K562 (cell line): ENCODE data around the gene PEPD. TPM values are rescaled to one million over a fixed set of nuclear protein-coding genes. Genes with fewer than 3 reads are reported as not detected.

Experiments
- ATAC-seq: fragments of 200-7000 bp; cut with Tn5 transposase; 3 replicates; pipeline ENCODE4 v1.9.1; 2020; ENCODE audit warnings: moderate library complexity
- BruUV-seq: library from RNA; stranded (reverse); fragments of 400-500 nt; replicated peaks from 2 replicates; lab custom pipeline; 2021; lab: Mats Ljungman, UMichigan
- CTCF ChIA-PET: fragments of 300-600 bp; formaldehyde crosslinking; extraction: SDS; loops from one replicate; lab custom pipeline; 2021; ENCODE audit warnings: low intra/inter-chr PET ratio; lab: Yijun Ruan, JAX
- POLR2A ChIA-PET: fragments of 300-600, 350-650 bp; sonication (Branson Sonifier 250); formaldehyde crosslinking; extraction: SDS; loops from one replicate; lab custom pipeline; 2021; ENCODE audit warnings: antibody characterized with exemption, inconsistent platforms; lab: Yijun Ruan, JAX
- DNase-seq, 4 experiments: peaks; one replicate each; pipeline versions ENCODE4 v3.0.0 to v3.0.0-alpha.2; 2011 to 2018; ENCODE audit warnings: low spot score in 3 of 4, mixed read lengths in 3 of 4; ENCODE audit errors: extremely low read depth in 1 of 4
- FAIRE-seq: peaks from 2 replicates; lab custom pipeline; 2011; peaks lifted over from hg19 to GRCh38; lab: Jason Lieb, UNC
- H2AFZ ChIP-seq: 2 replicates; pipeline ENCODE4 v1.6.0; 2011; ENCODE audit warnings: low read depth, low read length, control low read depth, inconsistent platforms
- H3K27ac ChIP-seq: fragments of 200-600 bp; 3 replicates; pipeline ENCODE4 v1.8.0; 2011; ENCODE audit warnings: low read depth, mild to moderate bottlenecking, control low read depth, inconsistent platforms, low read length, moderate library complexity, mixed read lengths; ENCODE audit errors: extremely low read depth
- H3K27me3 ChIP-seq, 2 experiments: fragments of 300-600 bp in 1 of 2; 2 replicates in 1 of 2; 3 replicates in 1 of 2; pipeline versions ENCODE4 v1.6.0 to v1.8.0; 2011; ENCODE audit warnings: inconsistent platforms in 2 of 2, low read length in 2 of 2, mild to moderate bottlenecking in 1 of 2, mixed read lengths in 1 of 2, moderate library complexity in 1 of 2; ENCODE audit not compliant: control insufficient read depth in 2 of 2, insufficient read depth in 2 of 2
- H3K36me3 ChIP-seq: fragments of 300-600 bp; 3 replicates; pipeline ENCODE4 v1.8.0; 2011; ENCODE audit warnings: mild to moderate bottlenecking, low read length, inconsistent platforms; ENCODE audit not compliant: control insufficient read depth, insufficient read depth
- H3K4me1 ChIP-seq, 2 experiments: fragments of 200-600 bp in 1 of 2; replicated peaks in 1 of 2; 2 replicates in 1 of 2; 3 replicates in 1 of 2; pipeline versions ENCODE4 v1.5.1 to v1.8.0; 2011; ENCODE audit warnings: inconsistent platforms in 2 of 2, low read length in 2 of 2, mild to moderate bottlenecking in 1 of 2, mixed read lengths in 1 of 2, moderate library complexity in 1 of 2; ENCODE audit not compliant: control insufficient read depth in 2 of 2, insufficient read depth in 2 of 2
- H3K4me2 ChIP-seq: 2 replicates; pipeline ENCODE4 v1.6.1; 2011; ENCODE audit warnings: low read length, control low read depth, inconsistent platforms, mixed read lengths; ENCODE audit not compliant: insufficient read depth
- H3K4me3 ChIP-seq: fragments of 200-600 bp; sonication (generic), shearing (Covaris generic); 2 replicates; pipeline ENCODE4 v1.5.1; 2016; ENCODE audit warnings: control low read depth, inconsistent platforms
- H3K79me2 ChIP-seq: fragments of 200-600 bp; 3 replicates; pipeline ENCODE4 v1.8.0; 2011; ENCODE audit warnings: low read length, inconsistent platforms; ENCODE audit not compliant: control insufficient read depth, insufficient read depth
- H3K9ac ChIP-seq, 2 experiments: 2 replicates each; pipeline versions ENCODE4 v1.6.0 to v1.6.1; 2011; ENCODE audit warnings: low read depth in 2 of 2, low read length in 2 of 2, control low read depth in 1 of 2, inconsistent platforms in 1 of 2, mild to moderate bottlenecking in 1 of 2, mixed read lengths in 1 of 2; ENCODE audit not compliant: insufficient read depth in 1 of 2
- H3K9me1 ChIP-seq: one replicate; pipeline ENCODE4 v1.6.0; 2011; ENCODE audit warnings: inconsistent platforms, mild to moderate bottlenecking, low read length, moderate library complexity; ENCODE audit not compliant: control insufficient read depth, insufficient read depth
- H3K9me3 ChIP-seq: replicated peaks from 2 replicates; pipeline ENCODE4 v1.5.1; 2011; ENCODE audit warnings: low read depth, low read length, inconsistent platforms; ENCODE audit not compliant: control insufficient read depth, insufficient read depth
- H4K20me1 ChIP-seq: replicated peaks from 2 replicates; pipeline ENCODE4 v1.6.1; 2011; ENCODE audit warnings: low read length, inconsistent platforms, mixed read lengths; ENCODE audit not compliant: control insufficient read depth, insufficient read depth
- ADNP ChIP-seq: fragments of 200-800 bp; sonication (Bioruptor generic); IDR thresholded peaks from 2 replicates; pipeline ENCODE4 v1.6.1; 2016; ENCODE audit warnings: missing genetic modification characterization, missing compliant biosample characterization
- BCOR ChIP-seq: fragments of 450-650 bp; IDR thresholded peaks from 2 replicates; pipeline ENCODE4 v1.6.1; 2016
- BHLHE40 ChIP-seq: IDR thresholded peaks from 2 replicates; pipeline ENCODE4 v1.6.1; 2011; ENCODE audit warnings: low read length, improper control_type of control experiment
- CAMTA2 ChIP-seq: fragments of 250-450 bp; sonication (Bioruptor Pico); conservative IDR thresholded peaks from 2 replicates; pipeline ENCODE4 v1.5.1; 2022
- CHD4 ChIP-seq: fragments of 200-600 bp; sonication (generic); IDR thresholded peaks from 3 replicates; pipeline ENCODE4 v1.6.1; 2012; ENCODE audit warnings: low read depth, mild to moderate bottlenecking, mixed read lengths, low read length, inconsistent platforms; ENCODE audit not compliant: insufficient read depth, insufficient replicate concordance, poor library complexity, severe bottlenecking
- DMBX1 ChIP-seq: fragments of 250-450 bp; sonication (Bioruptor Pico); IDR thresholded peaks from 2 replicates; pipeline ENCODE4 v1.8.0; 2022; ENCODE audit warnings: inconsistent platforms, mild to moderate bottlenecking, moderate library complexity, borderline replicate concordance
- ELF1 ChIP-seq: fragments of 200-800 bp; sonication (Bioruptor generic); IDR thresholded peaks from 2 replicates; pipeline ENCODE4 v1.6.1; 2016; ENCODE audit warnings: missing genetic modification characterization, missing compliant biosample characterization
- ELF2 ChIP-seq: fragments of 250-450 bp; sonication (Bioruptor Pico); IDR thresholded peaks from 2 replicates; pipeline ENCODE4 v1.5.0; 2021; ENCODE audit warnings: mild to moderate bottlenecking
- ESRRA ChIP-seq: fragments of 450-650 bp; IDR thresholded peaks from 2 replicates; pipeline ENCODE4 v1.6.1; 2014; ENCODE audit warnings: low read depth, mild to moderate bottlenecking, moderate library complexity, borderline replicate concordance
- GABPB1 ChIP-seq: sonication (generic); formaldehyde crosslinking; IDR thresholded peaks from 2 replicates; pipeline ENCODE4 v1.8.0; 2022; ENCODE audit warnings: mild to moderate bottlenecking, missing genetic modification reagents
- GABPB2 ChIP-seq: fragments of 250-450 bp; sonication (Bioruptor Pico); conservative IDR thresholded peaks from 2 replicates; pipeline ENCODE4 v1.5.1; 2021; ENCODE audit warnings: mild to moderate bottlenecking
- HNRNPH1 ChIP-seq: fragments of 200-400 bp; formaldehyde crosslinking; optimal IDR thresholded peaks from 2 replicates; pipeline ENCODE3; 2017; ENCODE audit warnings: low read depth, mild to moderate bottlenecking, low read length, moderate library complexity
- KDM1A ChIP-seq, 2 experiments: fragments of 450-650 bp; IDR thresholded peaks; 2 replicates each; pipeline ENCODE4 v1.6.1; 2016; ENCODE audit warnings: mild to moderate bottlenecking in 2 of 2
- NELFE ChIP-seq: IDR thresholded peaks from 2 replicates; pipeline ENCODE4 v1.6.1; 2011; ENCODE audit warnings: mild to moderate bottlenecking; ENCODE audit not compliant: insufficient read depth, insufficient read length
- RBM15 ChIP-seq: fragments of 200-400 bp; formaldehyde crosslinking; IDR thresholded peaks from 2 replicates; pipeline ENCODE4 v1.6.1; 2018; ENCODE audit warnings: mild to moderate bottlenecking, low read length, moderate library complexity; ENCODE audit not compliant: insufficient read depth
- SAFB2 ChIP-seq: fragments of 200-400 bp; formaldehyde crosslinking; IDR thresholded peaks from 2 replicates; pipeline ENCODE4 v1.6.1; 2018; ENCODE audit warnings: borderline replicate concordance, low read length, low read depth, moderate library complexity; ENCODE audit not compliant: severe bottlenecking
- SAP30 ChIP-seq: fragments of 200-600 bp; sonication (generic); IDR thresholded peaks from 2 replicates; pipeline ENCODE4 v1.6.1; 2012; ENCODE audit warnings: borderline replicate concordance, low read depth, mild to moderate bottlenecking, moderate library complexity, low read length, control low read depth, inconsistent platforms; ENCODE audit not compliant: insufficient read depth, poor library complexity, severe bottlenecking
- SMARCA5 ChIP-seq: fragments of 450-650 bp; IDR thresholded peaks from 2 replicates; pipeline ENCODE4 v1.6.1; 2016
- ZNF282 ChIP-seq: sonication (generic); formaldehyde crosslinking; IDR thresholded peaks from 2 replicates; pipeline ENCODE4 v1.8.1; 2023; ENCODE audit warnings: missing genetic modification reagents
- ZNF354B ChIP-seq: fragments of 250-450 bp; sonication (Bioruptor Pico); IDR thresholded peaks from 2 replicates; pipeline ENCODE4 v1.4.0; 2020
- ZNF586 ChIP-seq: fragments of 450-650 bp; formaldehyde crosslinking; conservative IDR thresholded peaks from 2 replicates; pipeline ENCODE4 v1.4.0; 2020; ENCODE audit warnings: mild to moderate bottlenecking, moderate library complexity
- WGBS: fragments of 100-300 bp; shearing (Covaris generic); methylation state at CpG from one replicate; pipeline ENCODE4 v1.1.6; 2016; ENCODE audit warnings: low coverage, mixed read lengths; ENCODE audit not compliant: insufficient coverage; ENCODE audit errors: missing lambda C conversion rate; 5-methylcytosine and 5-hydroxymethylcytosine counted together
- in situ Hi-C: fragments of 300-500 bp; cut with MboI; formaldehyde crosslinking; loops from 4 replicates; pipeline ENCODE4 v1.15.0; 2018; ENCODE audit warnings: inconsistent platforms, mixed read lengths
- intact Hi-C: fragments of 100-400 bp; cut with micrococcal nuclease; formaldehyde crosslinking; loops from 2 replicates; pipeline ENCODE4 v1.14.2; 2022
- polyA plus RNA-seq, 8 experiments: library from polyadenylated mRNA; depleted of rRNA in 4 of 8; stranded (reverse) in 5 of 8; unstranded in 3 of 8; fragments of >200 nt; fragmentation: Nextera tagmentation in 2 of 8; fragmentation: Illumina TruSeq in 1 of 8; extraction: Ambion mirVana in 2 of 8; extraction: Trizol in 1 of 8; gene quantifications; 2 replicates each; pipeline versions ENCODE4 v1.2.1 to v1.2.3, GENCODE V29; 2011 to 2014; ENCODE audit warnings: inconsistent platforms in 1 of 8, missing spikeins in 1 of 8
- total RNA-seq, 7 experiments: library from RNA; depleted of rRNA in 6 of 7; stranded (reverse); fragments of >200 nt in 6 of 7; fragmentation: Illumina TruSeq in 2 of 7; extraction: Trizol in 2 of 7; gene quantifications; 2 replicates each; pipeline versions ENCODE4 v1.2.1 to v1.2.3, GENCODE V29; 2011 to 2021; ENCODE audit warnings: low replicate concordance in 1 of 7
- TF ChIP-seq, protein P1 (sequence below): fragments of 250-450 bp; sonication (Bioruptor Pico); IDR thresholded peaks from 2 replicates; pipeline ENCODE4 v1.4.0; 2020; ENCODE audit warnings: borderline replicate concordance
- TF ChIP-seq, protein P2 (sequence below): fragments of 450-650 bp; formaldehyde crosslinking; conservative IDR thresholded peaks from 2 replicates; pipeline ENCODE4 v1.4.0; 2022; ENCODE audit warnings: mild to moderate bottlenecking, missing genetic modification characterization

Gene PEPD
- total and polyA plus RNA-seq, 9 of the 15 experiments (the other 6 are each of a cell fraction or from before 2014, with no cell fraction given) = 1.3 to 19.2 (median 16.0) TPM

DNA sequence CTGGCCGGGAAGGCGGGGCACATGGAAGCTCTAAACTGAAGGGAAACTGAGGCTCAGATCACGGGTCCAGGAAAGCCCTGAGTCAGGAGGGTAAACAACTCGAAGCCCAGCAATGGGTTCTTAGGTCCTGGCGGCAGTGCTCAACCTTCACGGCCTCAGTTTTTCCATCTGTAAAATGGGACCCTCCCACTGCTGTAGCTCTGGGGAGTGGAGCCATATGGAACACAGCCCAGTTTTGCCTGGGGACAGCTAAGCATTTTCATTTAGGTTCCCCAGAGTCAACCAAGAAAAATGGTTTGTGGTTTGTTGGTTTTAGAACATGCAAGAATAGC lies 117.7 kb downstream of the PEPD start:
- Histone ChIP-seq H3K4me1 (peaks cover 0 to 38% of the 10 kb centered on the region in 2 experiments; a peak in 2 of 5 replicates), H3K9me1 (no peaks in the 10 kb centered on the region), H4K20me1 (peaks cover 10% of the 10 kb centered on the region), H3K9me3 (no peaks in the 10 kb centered on the region), H2AFZ (no peak overlapping the region), H3K9ac (no peak overlapping the region), H3K4me2 (no peak overlapping the region), H3K36me3 (no peaks in the 10 kb centered on the region), H3K4me3 (no peak overlapping the region), H3K27ac (no peak overlapping the region), H3K79me2 (no peaks in the 10 kb centered on the region), H3K27me3 (peaks cover 0 to 28% of the 10 kb centered on the region in 2 experiments; a peak in 2 of 5 replicates)
- no TSS peak for BruUV-seq
- ChIA-PET CTCF (no interaction called here), POLR2A (interaction anchor here (0.7 to 1.7 kb wide), 5 partner anchors 12 to 1581 kb away, joined by 3 to 10 read pairs (median 3); no protein-coding TSS in a partner anchor)
- no peak for ATAC-seq
- in situ Hi-C loops = loop anchor here (10.0 kb wide), 1 partner anchor 259 kb away; no protein-coding TSS in a partner anchor
- intact Hi-C loops = no loop called here
- 39% methylated on average over 6 of the region's 6 CpGs for WGBS
- FAIRE-seq = no peak
- no peak for DNase-seq
- TF ChIP-seq HNRNPH1 (no peak), CHD4 (peak; percentile 63), KDM1A (IDR thresholded peaks at IDR 0.05) (peak in 1 of 2 experiments; percentile 66; a peak in 2 of 4 replicates), DMBX1 (CRISPR knock-in tag) (no peak), ESRRA (peak; percentile 49; the same call in 1 of the 2 replicates), ELF2 (CRISPR knock-in tag) (no peak), ZNF586 (CRISPR knock-in tag) (no peak), SAFB2 (no peak), BHLHE40 (0 out of 2 replicates have a peak, but pooled peaks have one; percentile 1), RBM15 (no peak), NELFE (no peak), ADNP (tag) (peak; percentile 91), ELF1 (tag) (no peak), GABPB1 (no peak), SAP30 (no peak), BCOR (peak; percentile 86), GABPB2 (CRISPR knock-in tag) (no peak), ZNF354B (CRISPR knock-in tag) (no peak), ZNF282 (CRISPR knock-in tag) (no peak), SMARCA5 (peak; percentile 66; the same call in 1 of the 2 replicates), CAMTA2 (CRISPR knock-in tag) (no peak)
- TF ChIP-seq, protein P1, sequence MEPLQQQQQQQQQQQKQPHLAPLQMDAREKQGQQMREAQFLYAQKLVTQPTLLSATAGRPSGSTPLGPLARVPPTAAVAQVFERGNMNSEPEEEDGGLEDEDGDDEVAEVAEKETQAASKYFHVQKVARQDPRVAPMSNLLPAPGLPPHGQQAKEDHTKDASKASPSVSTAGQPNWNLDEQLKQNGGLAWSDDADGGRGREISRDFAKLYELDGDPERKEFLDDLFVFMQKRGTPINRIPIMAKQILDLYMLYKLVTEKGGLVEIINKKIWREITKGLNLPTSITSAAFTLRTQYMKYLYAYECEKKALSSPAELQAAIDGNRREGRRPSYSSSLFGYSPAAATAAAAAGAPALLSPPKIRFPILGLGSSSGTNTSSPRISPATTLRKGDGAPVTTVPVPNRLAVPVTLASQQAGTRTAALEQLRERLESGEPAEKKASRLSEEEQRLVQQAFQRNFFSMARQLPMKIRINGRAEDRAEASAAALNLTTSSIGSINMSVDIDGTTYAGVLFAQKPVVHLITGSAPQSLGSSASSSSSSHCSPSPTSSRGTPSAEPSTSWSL = no peak
- TF ChIP-seq, protein P2, sequence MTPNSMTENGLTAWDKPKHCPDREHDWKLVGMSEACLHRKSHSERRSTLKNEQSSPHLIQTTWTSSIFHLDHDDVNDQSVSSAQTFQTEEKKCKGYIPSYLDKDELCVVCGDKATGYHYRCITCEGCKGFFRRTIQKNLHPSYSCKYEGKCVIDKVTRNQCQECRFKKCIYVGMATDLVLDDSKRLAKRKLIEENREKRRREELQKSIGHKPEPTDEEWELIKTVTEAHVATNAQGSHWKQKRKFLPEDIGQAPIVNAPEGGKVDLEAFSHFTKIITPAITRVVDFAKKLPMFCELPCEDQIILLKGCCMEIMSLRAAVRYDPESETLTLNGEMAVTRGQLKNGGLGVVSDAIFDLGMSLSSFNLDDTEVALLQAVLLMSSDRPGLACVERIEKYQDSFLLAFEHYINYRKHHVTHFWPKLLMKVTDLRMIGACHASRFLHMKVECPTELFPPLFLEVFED (CRISPR knock-in tag) = no peak
